H9 (cell line): Measurements from ENCODE around the gene HHAT. TPM values are rescaled to one million over a fixed set of nuclear protein-coding genes. Genes with fewer than 3 reads are reported as not detected.

Source experiments
- DNase-seq: peaks from one replicate; pipeline ENCODE4 v3.0.0-alpha.2; 2017
- H2AFZ ChIP-seq: one replicate; pipeline ENCODE4 v1.6.1; 2013; ENCODE audit warnings: mild to moderate bottlenecking, low read length, control low read depth, moderate library complexity
- H2AK5ac ChIP-seq: 2 replicates; pipeline ENCODE4 v1.6.1; 2013; ENCODE audit warnings: low read length, control low read depth, mixed read lengths; ENCODE audit not compliant: insufficient read length
- H2BK120ac ChIP-seq: one replicate; pipeline ENCODE4 v1.6.1; 2013; ENCODE audit warnings: low read depth, mild to moderate bottlenecking, low read length, control low read depth, inconsistent platforms; ENCODE audit not compliant: poor library complexity, severe bottlenecking
- H2BK12ac ChIP-seq: 2 replicates; pipeline ENCODE4 v1.6.1; 2013; ENCODE audit warnings: low read length, control low read depth, mixed read lengths, low read depth; ENCODE audit not compliant: insufficient read length
- H2BK15ac ChIP-seq: 2 replicates; pipeline ENCODE4 v1.6.1; 2013; ENCODE audit warnings: low read depth, low read length, control low read depth
- H2BK20ac ChIP-seq: one replicate; pipeline ENCODE4 v1.6.1; 2013; ENCODE audit warnings: low read depth, mild to moderate bottlenecking, low read length, control low read depth, inconsistent platforms; ENCODE audit not compliant: poor library complexity, severe bottlenecking
- H2BK5ac ChIP-seq: 2 replicates; pipeline ENCODE4 v1.6.1; 2013; ENCODE audit warnings: low read length, control low read depth, mixed read lengths; ENCODE audit not compliant: insufficient read length
- H3K14ac ChIP-seq: 2 replicates; pipeline ENCODE4 v1.6.1; 2013; ENCODE audit warnings: low read length, control low read depth; ENCODE audit not compliant: insufficient read depth
- H3K18ac ChIP-seq: 2 replicates; pipeline ENCODE4 v1.6.1; 2013; ENCODE audit warnings: low read depth, mild to moderate bottlenecking, mixed read lengths, low read length, control low read depth; ENCODE audit not compliant: insufficient read length
- H3K23ac ChIP-seq: 2 replicates; pipeline ENCODE4 v1.6.1; 2013; ENCODE audit warnings: low read length, control low read depth, mixed read lengths, low read depth; ENCODE audit not compliant: insufficient read length
- H3K23me2 ChIP-seq: 2 replicates; pipeline ENCODE4 v1.6.1; 2013; ENCODE audit warnings: low read depth, mild to moderate bottlenecking, mixed read lengths, low read length, control low read depth; ENCODE audit not compliant: insufficient read length, poor library complexity, severe bottlenecking
- H3K27ac ChIP-seq: 2 replicates; pipeline ENCODE4 v1.5.1; 2013; ENCODE audit warnings: low read length, control low read depth, mixed read lengths, low read depth; ENCODE audit not compliant: insufficient read length
- H3K27me3 ChIP-seq: 2 replicates; pipeline ENCODE4 v1.6.1; 2013; ENCODE audit warnings: low read length, control low read depth, inconsistent platforms; ENCODE audit not compliant: insufficient read depth
- H3K4ac ChIP-seq: 2 replicates; pipeline ENCODE4 v1.6.1; 2013; ENCODE audit warnings: low read depth, mild to moderate bottlenecking, control low read depth, inconsistent platforms, low read length, moderate library complexity
- H3K4me1 ChIP-seq: 2 replicates; pipeline ENCODE4 v1.6.1; 2013; ENCODE audit warnings: low read length, control low read depth, inconsistent platforms; ENCODE audit not compliant: insufficient read depth
- H3K4me2 ChIP-seq: 2 replicates; pipeline ENCODE4 v1.6.1; 2013; ENCODE audit warnings: low read length, control low read depth, mixed read lengths; ENCODE audit not compliant: insufficient read length, insufficient read depth
- H3K56ac ChIP-seq: 2 replicates; pipeline ENCODE4 v1.6.1; 2013; ENCODE audit warnings: low read depth, mild to moderate bottlenecking, mixed read lengths, low read length, control low read depth; ENCODE audit not compliant: insufficient read length
- H3K79me1 ChIP-seq: 2 replicates; pipeline ENCODE4 v1.6.1; 2013; ENCODE audit warnings: low read depth, mild to moderate bottlenecking, moderate library complexity, low read length, control low read depth, inconsistent platforms; ENCODE audit not compliant: insufficient read depth, poor library complexity, severe bottlenecking
- H3K79me2 ChIP-seq: 2 replicates; pipeline ENCODE4 v1.6.1; 2013; ENCODE audit warnings: low read length, control low read depth, inconsistent platforms; ENCODE audit not compliant: insufficient read depth
- H3K9ac ChIP-seq: 2 replicates; pipeline ENCODE4 v1.6.1; 2013; ENCODE audit warnings: low read length, control low read depth, mixed read lengths; ENCODE audit not compliant: insufficient read length; ENCODE audit errors: extremely low read depth
- H3K9me3 ChIP-seq: one replicate; pipeline ENCODE4 v1.6.1; 2013; ENCODE audit warnings: low read depth, low read length, inconsistent platforms; ENCODE audit not compliant: control insufficient read depth
- H3T11ph ChIP-seq: one replicate; pipeline ENCODE4 v1.6.1; 2013; ENCODE audit warnings: mild to moderate bottlenecking, low read length, control low read depth, inconsistent platforms
- H4K20me1 ChIP-seq: one replicate; pipeline ENCODE4 v1.6.1; 2013; ENCODE audit not compliant: control insufficient read depth, insufficient read length, insufficient read depth
- H4K5ac ChIP-seq: 2 replicates; pipeline ENCODE4 v1.6.1; 2013; ENCODE audit warnings: low read depth, mild to moderate bottlenecking, mixed read lengths, low read length, control low read depth; ENCODE audit not compliant: insufficient read length
- H4K8ac ChIP-seq: replicated peaks from 2 replicates; pipeline ENCODE4 v1.6.1; 2013; ENCODE audit warnings: low read length, control low read depth, mixed read lengths, low read depth; ENCODE audit not compliant: insufficient read length
- H4K91ac ChIP-seq: 2 replicates; pipeline ENCODE4 v1.6.1; 2013; ENCODE audit warnings: low read depth, mild to moderate bottlenecking, moderate library complexity, mixed read lengths, low read length, control low read depth; ENCODE audit not compliant: insufficient read length
- H3K27ac Mint-ChIP-seq, 3 experiments: 2 replicates in 2 of 3; 3 replicates in 1 of 3; pipeline ENCODE4 v1.8.0; 2020 to 2021; ENCODE audit warnings: mixed read lengths in 3 of 3, mild to moderate bottlenecking in 1 of 3, moderate library complexity in 1 of 3
- H3K27me3 Mint-ChIP-seq: 2 replicates; pipeline ENCODE4 v1.8.0; 2021; ENCODE audit warnings: low read depth, mild to moderate bottlenecking, moderate library complexity, mixed read lengths
- H3K36me3 Mint-ChIP-seq, 3 experiments: 2 replicates in 2 of 3; 3 replicates in 1 of 3; pipeline ENCODE4 v1.8.0; 2020 to 2021; ENCODE audit warnings: low read depth in 3 of 3, mixed read lengths in 3 of 3; ENCODE audit not compliant: insufficient read depth in 1 of 3
- H3K4me1 Mint-ChIP-seq, 2 experiments: 2 replicates each; pipeline ENCODE4 v1.8.0; 2020; ENCODE audit warnings: mixed read lengths in 2 of 2
- H3K4me3 Mint-ChIP-seq, 2 experiments: 2 replicates in 1 of 2; 3 replicates in 1 of 2; pipeline ENCODE4 v1.8.0; 2020 to 2021; ENCODE audit warnings: mild to moderate bottlenecking in 2 of 2, mixed read lengths in 2 of 2, moderate library complexity in 1 of 2
- H3K9me3 Mint-ChIP-seq, 2 experiments: 2 replicates in 1 of 2; 3 replicates in 1 of 2; pipeline ENCODE4 v1.8.0; 2020; ENCODE audit warnings: mild to moderate bottlenecking in 2 of 2, mixed read lengths in 2 of 2, moderate library complexity in 1 of 2
- CTCF ChIP-seq: fragments of 200-600 bp; sonication (generic); conservative IDR thresholded peaks from 3 replicates; pipeline ENCODE4 v1.8.0; 2021; ENCODE audit warnings: antibody characterized with exemption, mild to moderate bottlenecking
- WGBS: extraction: QIAGEN DNeasy Blood & Tissue Kit; methylation state at CpG from one replicate; pipeline ENCODE4 v1.1.7; 2013; ENCODE audit warnings: missing lambda C conversion rate, low lambda C conversion rate, mixed read lengths; ENCODE audit not compliant: insufficient read length; ENCODE audit errors: extremely low coverage; 5-methylcytosine and 5-hydroxymethylcytosine counted together
- total RNA-seq: library from RNA; stranded (reverse); gene quantifications from 2 replicates; pipeline ENCODE4 v1.2.1, GENCODE V29; 2021

Gene HHAT
- total RNA-seq, 1 experiment from 2014 or later, result 0.48 TPM

GRCh38 chr1:210478820-210479219, 150.1 kb downstream of the HHAT start:
- Histone ChIP-seq H2BK20ac (no peak overlapping the region), H2BK5ac (no peak overlapping the region), H4K5ac (no peak overlapping the region), H3T11ph (no peak overlapping the region), H3K23me2 (no peaks in the 10 kb centered on the region), H2AK5ac (no peak overlapping the region), H3K27me3 (no peaks in the 10 kb centered on the region), H4K91ac (no peak overlapping the region), H3K14ac (no peak overlapping the region), H4K20me1 (no peaks in the 10 kb centered on the region), H3K79me2 (no peaks in the 10 kb centered on the region), H3K4me1 (peaks cover 6% of the 10 kb centered on the region; the same call in 1 of the 2 replicates), H3K18ac (no peak overlapping the region), H2BK120ac (no peak overlapping the region), H2BK12ac (no peak overlapping the region), H3K23ac (no peak overlapping the region), H2BK15ac (no peak overlapping the region), H3K27ac (no peak overlapping the region), H3K4ac (no peak overlapping the region), H3K9me3 (no peaks in the 10 kb centered on the region), H4K8ac (no peak overlapping the region), H3K4me2 (no peak overlapping the region), H2AFZ (no peak overlapping the region), H3K9ac (no peak overlapping the region), H3K79me1 (no peaks in the 10 kb centered on the region), H3K56ac (no peak overlapping the region)
- Mint-ChIP-seq H3K36me3 (no peaks in the 10 kb centered on the region), H3K27ac (no peak overlapping the region), H3K9me3 (no peaks in the 10 kb centered on the region), H3K27me3 (no peaks in the 10 kb centered on the region; the same call in 1 of the 2 replicates), H3K4me3 (no peak overlapping the region), H3K4me1 (peaks cover 24 to 26% of the 10 kb centered on the region in 2 experiments)
- no peak for DNase-seq
- whole genome bisulfite sequencing, result no CpG with 5 or more reads among the region's 5 CpGs
- TF ChIP-seq CTCF, result no peak
